HG03442 (cell line): ENCODE data around the gene PLXNA2.

Source experiments
- ATAC-seq: cut with Tn5 transposase; IDR thresholded peaks from one replicate; pipeline ENCODE4 v1.9.1; 2021; ENCODE audit warnings: mild to moderate bottlenecking, moderate library complexity; ENCODE audit not compliant: unreplicated experiment

PLXNA2 gene

DNA sequence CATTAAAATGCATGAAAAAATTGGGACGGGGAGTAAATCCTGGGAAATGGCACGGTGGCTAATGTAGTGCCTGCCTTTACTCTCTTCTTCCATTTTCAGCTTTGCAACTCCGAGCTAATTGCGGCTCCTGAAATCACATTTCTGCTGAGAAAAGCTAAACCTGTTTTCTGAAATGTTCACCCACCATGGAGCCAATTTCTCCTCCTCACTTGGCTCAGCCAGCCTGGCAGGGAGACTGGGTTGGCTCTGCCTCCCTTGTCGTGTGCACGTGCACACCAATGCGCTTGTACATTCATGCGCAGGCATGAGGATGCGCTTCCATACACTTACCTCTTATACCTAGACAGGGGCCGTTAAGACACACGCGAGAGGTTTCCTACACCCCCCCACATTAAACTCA lies 165.4 kb downstream of the PLXNA2 start:
- no peak for ATAC-seq

GRCh38 chr1:208077232-208078075 lies 166.7 kb downstream of the PLXNA2 start:
- no peak for ATAC-seq

DNA sequence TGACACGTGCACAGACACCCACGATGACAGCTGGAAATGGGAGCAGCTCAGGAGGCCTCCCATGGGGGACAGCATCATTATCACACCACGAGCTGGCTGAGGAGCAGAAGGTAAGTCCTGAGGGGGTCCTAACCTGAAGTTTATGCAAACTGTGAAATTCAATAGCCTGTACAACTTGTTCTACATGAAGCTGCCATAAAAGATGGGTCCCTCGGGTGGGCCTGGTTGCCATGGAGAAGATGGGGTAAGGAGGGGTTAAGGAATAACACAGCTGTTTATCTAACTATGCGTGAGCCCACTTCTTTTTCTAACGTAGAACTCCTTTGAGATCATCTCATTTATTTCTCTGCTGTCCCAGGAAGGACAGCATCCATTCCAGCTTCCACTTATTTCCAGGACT lies 169.8 kb downstream of the PLXNA2 start:
- ATAC-seq: no peak

DNA sequence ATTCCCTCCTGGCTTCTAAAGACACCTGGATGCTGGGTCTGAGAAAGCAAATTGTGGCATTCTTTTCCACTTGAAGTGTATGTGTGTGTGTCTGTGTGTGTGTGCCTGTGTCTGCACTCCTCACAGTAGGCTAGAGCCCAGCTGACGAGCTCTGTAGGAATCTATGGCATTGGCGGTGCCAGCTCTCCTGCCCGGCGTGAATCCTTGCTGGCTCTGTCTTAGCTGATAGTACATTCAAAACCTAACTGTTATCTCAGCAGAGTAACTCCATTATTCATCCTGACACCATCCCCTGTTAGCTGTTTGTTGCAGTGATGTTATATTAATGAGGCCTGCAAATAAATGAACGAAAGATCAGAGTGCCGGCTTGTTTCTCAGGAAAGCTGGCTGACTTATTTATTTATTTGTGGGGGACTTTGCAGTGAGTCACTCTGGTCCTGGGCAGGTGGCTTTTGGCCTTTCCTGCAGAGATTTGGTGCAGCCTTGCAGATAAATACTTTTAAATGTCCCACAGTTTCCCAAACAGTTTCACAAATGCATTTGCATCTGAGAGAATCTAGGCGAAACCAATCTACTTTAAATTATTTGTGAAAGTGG lies 172.7 kb downstream of the PLXNA2 start:
- ATAC-seq: no peak

DNA sequence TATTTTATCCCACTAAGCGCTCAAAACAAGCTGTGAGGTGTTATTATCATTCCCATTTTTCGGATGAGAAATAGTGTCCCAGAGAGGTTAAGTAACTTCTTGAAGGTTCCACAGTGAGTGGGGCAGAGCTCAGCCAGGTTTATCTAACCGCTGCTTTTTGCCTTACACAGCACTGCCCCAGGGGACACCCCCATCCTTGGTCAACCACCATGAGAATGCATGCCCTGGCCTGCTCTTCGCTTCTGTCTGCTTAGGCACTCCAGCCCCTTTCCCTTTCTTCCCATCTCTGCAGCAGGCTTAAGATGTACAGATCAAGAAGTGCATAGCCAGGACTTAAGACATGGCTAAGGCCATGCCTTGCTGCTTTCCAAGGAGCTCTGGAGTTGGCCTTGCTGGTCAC lies 174.3 kb downstream of the PLXNA2 start:
- peak; percentile 46 for ATAC-seq

- no peak for ATAC-seq
These were observed 174.9 kb downstream of the PLXNA2 start for GRCh38 chr1:208069317-208069716.

- no peak for ATAC-seq
These were observed 175.3 kb downstream of the PLXNA2 start for GRCh38 chr1:208068908-208069307.

DNA sequence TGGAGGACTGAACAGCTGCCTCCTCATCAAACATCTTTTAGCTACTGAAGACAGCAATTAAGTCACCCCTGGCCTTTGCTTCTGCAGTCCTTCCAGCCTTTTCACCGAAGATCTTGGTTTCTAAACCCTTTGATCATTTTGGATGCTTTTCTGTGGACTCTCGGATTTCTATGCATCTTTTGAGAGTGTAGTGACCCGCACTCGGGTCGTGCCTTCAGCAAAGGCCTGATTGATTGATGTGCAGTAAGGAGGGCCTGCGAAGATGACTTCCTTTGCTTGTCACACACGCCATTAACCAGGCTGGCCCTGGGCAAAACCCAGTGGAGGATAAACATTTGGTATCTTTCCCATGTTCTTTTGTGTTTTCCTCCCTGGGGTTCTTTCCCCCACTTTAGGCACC lies 175.8 kb downstream of the PLXNA2 start:
- no peak for ATAC-seq

DNA sequence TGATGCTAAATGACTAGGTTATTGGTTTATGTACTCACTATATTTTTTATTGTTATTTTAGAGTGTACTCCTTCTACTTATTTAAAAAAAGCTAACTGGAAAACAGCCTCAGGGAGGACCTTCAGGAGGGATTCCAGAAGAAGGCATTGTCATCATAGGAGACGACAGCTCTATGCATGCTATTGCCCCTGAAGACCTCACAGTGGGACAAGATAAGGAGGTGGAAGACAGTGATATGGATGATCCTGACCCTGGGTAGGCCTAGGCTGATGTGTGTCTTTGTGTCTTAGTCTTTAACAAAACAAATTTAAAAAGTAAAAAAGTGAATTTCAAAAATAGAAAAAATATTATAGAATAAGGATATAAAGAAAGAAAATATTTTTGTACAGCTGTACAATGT lies 177.6 kb downstream of the PLXNA2 start:
- ATAC-seq: no peak

GRCh38 chr1:208065862-208066261 lies 178.3 kb downstream of the PLXNA2 start:
- ATAC-seq: no peak

DNA sequence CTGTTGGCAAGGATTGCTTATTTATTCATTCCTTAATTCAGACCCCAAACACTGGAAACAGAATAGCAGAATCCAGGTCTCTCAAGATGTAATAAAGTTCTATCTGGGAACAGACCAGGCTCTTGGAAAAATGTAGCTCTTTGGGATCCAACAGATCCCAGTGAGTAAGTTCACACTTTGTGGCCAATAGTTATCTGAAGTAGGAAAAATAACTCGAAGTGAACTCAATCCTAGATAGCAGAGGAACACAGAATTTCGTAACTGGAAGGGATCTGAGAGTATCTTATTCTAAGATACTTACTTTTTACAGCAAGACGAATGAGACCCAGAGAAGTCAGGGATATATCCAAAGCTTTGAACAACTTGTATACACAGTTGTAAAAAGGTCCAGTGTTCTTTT lies 182.6 kb downstream of the PLXNA2 start:
- ATAC-seq: no peak

GRCh38 chr1:208061118-208061517 lies 183.1 kb downstream of the PLXNA2 start:
- no peak for ATAC-seq

- ATAC-seq: no peak
These were observed 183.8 kb downstream of the PLXNA2 start for GRCh38 chr1:208060215-208060869.

DNA sequence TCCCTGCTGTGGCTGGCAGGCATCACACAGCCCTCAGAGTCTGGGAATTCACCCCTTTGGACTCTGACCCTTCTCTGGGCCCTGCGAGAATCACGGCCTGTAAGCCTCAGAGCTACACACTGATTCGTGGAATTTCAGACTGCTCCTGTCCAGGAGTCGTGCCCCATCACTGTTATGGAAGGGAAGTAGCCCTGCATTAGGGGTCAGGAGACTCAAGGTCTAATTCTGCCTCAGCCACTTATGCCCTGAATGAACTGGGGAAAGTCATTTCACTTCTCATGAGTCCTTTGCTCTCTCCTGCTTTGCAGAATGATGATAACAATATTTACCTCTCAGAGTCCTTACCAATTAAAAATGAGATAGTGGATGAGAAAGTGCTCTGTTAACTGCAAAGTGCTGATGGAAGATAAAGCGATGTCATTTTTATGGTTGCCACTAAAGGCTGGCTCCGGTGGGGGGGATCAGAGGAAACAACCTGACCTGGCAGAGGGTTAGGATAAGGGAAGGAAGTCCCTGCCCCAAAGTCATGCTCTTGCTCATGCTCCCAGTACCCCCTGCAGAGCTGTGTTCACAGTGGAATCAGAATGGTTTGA lies 184.7 kb downstream of the PLXNA2 start:
- ATAC-seq: no peak

- ATAC-seq: no peak
These were observed 185.4 kb downstream of the PLXNA2 start for GRCh38 chr1:208058756-208059155.

DNA sequence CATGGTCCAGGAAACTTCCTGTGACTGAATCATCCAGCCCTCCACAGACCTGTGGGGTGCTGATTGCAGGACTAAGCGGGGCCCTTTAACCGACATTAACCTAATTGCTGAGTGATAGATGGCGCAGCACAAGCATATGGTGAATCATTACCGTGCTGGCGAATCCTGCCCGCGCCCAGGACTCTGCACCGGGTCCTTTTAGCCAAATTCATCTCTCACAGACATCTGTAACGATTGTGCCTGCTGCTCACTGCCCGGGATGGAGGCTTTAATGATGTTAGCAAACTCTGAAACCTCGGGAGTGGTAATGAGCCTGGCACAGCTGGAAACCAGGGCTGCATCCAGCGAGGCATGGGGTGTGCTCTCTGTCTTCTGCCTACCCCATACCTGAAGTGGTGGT lies 185.9 kb downstream of the PLXNA2 start:
- ATAC-seq: no peak

DNA sequence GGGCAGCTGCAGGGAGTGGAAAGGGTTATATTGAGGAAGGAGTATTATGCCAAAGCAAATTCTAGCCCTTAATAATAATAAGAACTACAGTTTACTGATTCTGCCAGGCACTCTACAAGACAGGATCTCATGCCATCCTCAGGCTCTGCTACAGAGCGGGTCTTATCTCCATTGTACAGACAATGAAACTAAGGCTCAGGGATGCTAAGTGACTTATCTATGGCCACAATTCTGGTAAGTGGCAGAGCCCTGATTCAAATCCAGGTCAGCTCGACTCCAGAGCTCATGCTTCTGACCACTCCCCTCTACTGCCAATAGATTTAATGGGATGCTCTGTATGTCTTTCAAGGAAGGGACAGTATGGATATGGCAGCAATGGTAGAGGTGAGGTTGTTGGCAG lies 187.1 kb downstream of the PLXNA2 start:
- ATAC-seq: no peak

- no peak for ATAC-seq
These were observed 188.6 kb downstream of the PLXNA2 start for GRCh38 chr1:208055535-208055934.

DNA sequence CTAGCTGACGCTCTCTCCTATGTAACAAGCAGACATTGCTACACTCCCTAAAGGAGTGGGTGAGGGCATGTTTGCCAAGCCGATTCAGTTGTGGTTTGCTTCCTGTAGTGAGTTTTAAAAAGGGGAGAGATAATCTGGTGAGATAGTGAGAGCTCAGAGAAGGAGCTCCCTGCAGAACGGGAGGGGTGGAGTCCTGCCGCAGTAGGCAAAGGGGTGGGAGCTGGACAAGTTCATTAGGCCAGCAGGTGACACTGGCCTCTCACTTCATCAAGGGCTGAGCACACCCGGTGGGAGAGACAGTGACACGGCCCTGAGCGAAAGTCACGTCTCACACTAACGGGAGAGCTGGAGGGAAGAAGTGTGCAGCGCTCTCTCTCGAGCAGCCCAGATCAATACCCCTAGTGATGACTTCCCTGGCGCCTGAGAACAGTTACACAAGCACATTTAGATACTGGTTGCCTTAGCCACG lies 189.2 kb downstream of the PLXNA2 start:
- no peak for ATAC-seq

- no peak for ATAC-seq
These were observed 189.7 kb downstream of the PLXNA2 start for GRCh38 chr1:208054485-208054884.

DNA sequence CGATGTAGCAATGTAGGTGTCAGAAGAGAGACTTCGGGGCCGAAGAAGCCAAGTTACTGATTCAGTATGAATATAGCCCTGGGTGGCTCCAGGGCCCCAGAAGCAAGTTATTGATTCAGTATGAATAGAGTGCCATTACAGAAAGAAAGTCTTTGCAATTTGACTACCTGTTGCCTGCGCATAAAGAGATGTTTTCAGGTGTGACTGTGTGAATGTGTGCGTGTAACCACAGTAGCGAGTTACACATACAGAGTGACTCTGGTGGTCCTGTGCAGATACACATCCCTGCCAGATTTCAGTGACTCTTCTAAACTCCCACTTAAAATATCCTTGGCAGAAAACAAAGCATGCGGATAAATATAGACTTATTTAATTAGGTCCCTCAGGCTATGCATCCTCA lies 190.5 kb downstream of the PLXNA2 start:
- no peak for ATAC-seq
